Activated T-cell treated with anti-CD3 and anti-CD28 coated beads, Interleukin-2, amount 50 U/mL, for 24 hours (primary cell): ENCODE measurements around the gene HEYL.
A peak's percentile ranks its signal among the peaks of the same experiment; 100 is the strongest.

Experiments
- DNase-seq: peaks from one replicate; pipeline ENCODE4 v3.0.0-alpha.2; 2020
- H3K27ac Mint-ChIP-seq: 2 replicates; pipeline ENCODE4 v1.8.0; 2020; ENCODE audit warnings: mild to moderate bottlenecking, mixed read lengths
- H3K27me3 Mint-ChIP-seq: 2 replicates; pipeline ENCODE4 v1.8.0; 2020; ENCODE audit warnings: mixed read lengths
- H3K36me3 Mint-ChIP-seq: 2 replicates; pipeline ENCODE4 v1.8.0; 2020; ENCODE audit warnings: low read depth, mixed read lengths
- H3K4me1 Mint-ChIP-seq: 2 replicates; pipeline ENCODE4 v1.8.0; 2020; ENCODE audit warnings: low read depth, mixed read lengths
- H3K4me3 Mint-ChIP-seq: 2 replicates; pipeline ENCODE4 v1.8.0; 2020; ENCODE audit warnings: mild to moderate bottlenecking, moderate library complexity, mixed read lengths
- H3K9me3 Mint-ChIP-seq: 2 replicates; pipeline ENCODE4 v1.8.0; 2020; ENCODE audit warnings: mixed read lengths

HEYL gene

DNA sequence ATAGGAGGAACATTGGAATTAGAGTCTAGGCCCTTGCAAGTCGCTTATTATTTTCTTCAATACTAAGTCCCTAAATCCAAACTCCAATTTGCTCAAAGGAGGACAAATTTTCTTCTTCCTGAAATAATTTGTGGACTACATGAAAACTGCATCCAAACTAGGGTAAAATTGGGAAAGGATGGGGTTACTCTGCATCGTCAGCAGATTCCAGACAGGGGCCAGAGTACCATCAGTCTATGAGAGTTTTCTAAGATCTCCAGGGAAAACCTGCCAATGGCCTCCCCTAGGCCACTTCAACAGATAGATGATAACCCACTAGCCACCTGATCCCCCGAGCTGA lies 508 bp downstream of the HEYL start:
- Mint-ChIP-seq H3K27ac (no peak overlapping the region), H3K9me3 (no peaks in the 10 kb centered on the region), H3K4me1 (peaks cover 3% of the 10 kb centered on the region), H3K4me3 (peak overlapping the region; percentile 40), H3K27me3 (peaks cover 52% of the 10 kb centered on the region), H3K36me3 (no peaks in the 10 kb centered on the region)
- DNase-seq = no peak

DNA sequence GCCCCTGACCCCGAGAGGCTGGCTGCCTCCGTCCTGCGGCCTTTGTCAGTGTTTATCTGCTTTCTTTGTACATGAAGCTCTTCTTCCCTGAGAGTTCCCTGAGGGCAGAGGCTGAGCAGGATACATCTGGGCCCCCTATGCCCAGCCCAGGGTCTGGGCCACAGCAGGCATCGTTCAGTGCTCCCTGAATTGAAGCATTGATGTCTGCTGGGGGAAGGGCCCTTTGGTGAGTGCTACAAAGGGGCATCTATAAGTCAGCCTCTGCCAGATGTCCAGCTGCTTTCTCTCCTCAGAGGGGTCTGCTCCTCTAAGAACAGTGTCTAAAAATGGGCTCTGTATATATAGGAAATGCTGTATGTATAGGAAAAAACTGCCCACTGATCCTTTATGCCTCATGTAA lies 2.1 kb downstream of the HEYL start:
- DNase-seq = no peak
- Mint-ChIP-seq H3K36me3 (no peaks in the 10 kb centered on the region), H3K27me3 (peaks cover 59% of the 10 kb centered on the region), H3K9me3 (no peaks in the 10 kb centered on the region), H3K27ac (no peak overlapping the region), H3K4me3 (no peak overlapping the region), H3K4me1 (peaks cover 3% of the 10 kb centered on the region)

GRCh38 chr1:39635871-39636210 lies 3.6 kb downstream of the HEYL start:
- Mint-ChIP-seq H3K4me1 (peaks cover 16% of the 10 kb centered on the region), H3K27ac (no peak overlapping the region), H3K4me3 (no peak overlapping the region), H3K27me3 (peaks cover 59% of the 10 kb centered on the region), H3K36me3 (no peaks in the 10 kb centered on the region), H3K9me3 (no peaks in the 10 kb centered on the region)
- no peak for DNase-seq

DNA sequence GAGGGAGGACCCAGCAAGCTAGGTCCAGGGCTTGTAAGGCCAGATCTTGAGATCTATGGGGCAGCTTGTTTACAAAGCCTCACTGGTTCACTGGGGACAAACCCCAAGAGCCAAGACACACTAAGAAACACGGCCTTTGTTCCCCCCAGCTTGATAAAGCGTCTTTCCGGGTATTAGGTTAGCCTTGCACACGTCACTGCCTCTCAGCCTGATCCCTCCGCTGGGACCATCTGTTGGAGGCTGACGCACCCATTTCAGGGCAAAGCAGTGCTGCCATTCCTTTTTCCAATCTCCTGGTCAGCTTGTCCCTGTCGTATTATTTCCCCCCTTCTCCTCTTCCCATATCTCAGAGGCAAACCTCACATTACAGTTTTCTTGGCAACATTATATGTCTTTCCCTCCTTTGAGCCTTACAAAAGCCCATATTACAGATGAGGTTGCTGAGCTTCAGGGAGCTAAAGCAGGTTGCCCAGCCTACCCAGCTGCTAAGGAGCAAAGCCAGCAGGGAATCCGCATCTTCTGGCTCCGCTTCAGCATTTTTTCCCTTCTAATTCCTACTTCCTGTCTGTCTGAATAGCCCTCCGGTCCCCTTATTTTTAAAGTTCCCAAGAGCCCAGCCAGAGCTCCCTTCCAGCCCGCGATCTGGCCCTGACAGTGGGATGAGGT lies 4.1 kb downstream of the HEYL start:
- H3K27ac Mint-ChIP-seq = no peak overlapping the region
- no peaks in the 10 kb centered on the region for H3K36me3 Mint-ChIP-seq
- DNase-seq = no peak
- peaks cover 59% of the 10 kb centered on the region for H3K27me3 Mint-ChIP-seq
- H3K9me3 Mint-ChIP-seq = no peaks in the 10 kb centered on the region
- peaks cover 17% of the 10 kb centered on the region for H3K4me1 Mint-ChIP-seq
- H3K4me3 Mint-ChIP-seq = no peak overlapping the region

- Mint-ChIP-seq H3K36me3 (no peaks in the 10 kb centered on the region), H3K27me3 (peaks cover 48% of the 10 kb centered on the region), H3K9me3 (no peaks in the 10 kb centered on the region), H3K27ac (no peak overlapping the region), H3K4me3 (no peak overlapping the region), H3K4me1 (peaks cover 19% of the 10 kb centered on the region)
- DNase-seq = no peak
Observed at GRCh38 chr1:39633422-39633821, 6.0 kb downstream of the HEYL start.

- Mint-ChIP-seq H3K4me3 (no peak overlapping the region), H3K27me3 (peaks cover 43% of the 10 kb centered on the region), H3K36me3 (no peaks in the 10 kb centered on the region), H3K4me1 (peaks cover 19% of the 10 kb centered on the region), H3K27ac (no peak overlapping the region), H3K9me3 (no peaks in the 10 kb centered on the region)
- DNase-seq = no peak
Observed at GRCh38 chr1:39632682-39633417, 6.6 kb downstream of the HEYL start.

- Mint-ChIP-seq H3K27ac (no peak overlapping the region), H3K4me1 (peaks cover 19% of the 10 kb centered on the region), H3K9me3 (no peaks in the 10 kb centered on the region), H3K4me3 (no peak overlapping the region), H3K27me3 (peaks cover 37% of the 10 kb centered on the region), H3K36me3 (no peaks in the 10 kb centered on the region)
- no peak for DNase-seq
Observed at GRCh38 chr1:39632323-39632681, 7.1 kb downstream of the HEYL start.

- no peak overlapping the region for H3K4me3 Mint-ChIP-seq
- no peak for DNase-seq
- no peaks in the 10 kb centered on the region for H3K9me3 Mint-ChIP-seq
- no peaks in the 10 kb centered on the region for H3K36me3 Mint-ChIP-seq
- H3K4me1 Mint-ChIP-seq = peaks cover 19% of the 10 kb centered on the region
- peak overlapping the region; percentile 63 for H3K27ac Mint-ChIP-seq
- H3K27me3 Mint-ChIP-seq = peaks cover 31% of the 10 kb centered on the region
Observed at GRCh38 chr1:39631361-39632322, 7.8 kb downstream of the HEYL start.

DNA sequence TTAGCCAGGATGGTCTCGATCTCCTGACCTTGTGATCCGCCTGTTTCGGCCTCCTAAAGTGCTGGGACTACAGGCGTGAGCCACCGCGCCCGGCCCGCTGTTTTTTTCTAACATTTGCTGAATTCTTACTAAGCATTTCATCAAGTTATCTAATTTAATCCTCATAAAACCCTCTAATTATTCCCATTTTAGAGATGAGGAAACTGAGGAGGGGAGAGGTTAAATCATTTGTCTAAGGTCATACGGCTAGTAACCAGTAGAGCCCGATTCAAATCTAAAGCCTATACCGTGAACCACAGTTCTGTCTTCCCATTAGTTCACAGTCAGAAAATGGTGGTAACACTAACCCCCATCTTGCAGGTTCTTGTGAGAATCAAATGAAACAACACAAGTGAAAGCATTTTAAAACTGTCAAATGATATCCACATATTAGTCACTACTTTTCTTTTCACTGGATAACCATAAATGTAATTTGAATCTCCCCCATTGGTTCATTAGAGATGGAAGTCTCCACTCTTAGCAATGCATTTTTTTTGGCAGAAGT lies 10.6 kb downstream of the HEYL start:
- DNase-seq = no peak
- Mint-ChIP-seq H3K4me1 (peaks cover 19% of the 10 kb centered on the region), H3K4me3 (no peak overlapping the region), H3K9me3 (no peaks in the 10 kb centered on the region), H3K27me3 (peaks cover 11% of the 10 kb centered on the region), H3K36me3 (no peaks in the 10 kb centered on the region), H3K27ac (no peak overlapping the region)

DNA sequence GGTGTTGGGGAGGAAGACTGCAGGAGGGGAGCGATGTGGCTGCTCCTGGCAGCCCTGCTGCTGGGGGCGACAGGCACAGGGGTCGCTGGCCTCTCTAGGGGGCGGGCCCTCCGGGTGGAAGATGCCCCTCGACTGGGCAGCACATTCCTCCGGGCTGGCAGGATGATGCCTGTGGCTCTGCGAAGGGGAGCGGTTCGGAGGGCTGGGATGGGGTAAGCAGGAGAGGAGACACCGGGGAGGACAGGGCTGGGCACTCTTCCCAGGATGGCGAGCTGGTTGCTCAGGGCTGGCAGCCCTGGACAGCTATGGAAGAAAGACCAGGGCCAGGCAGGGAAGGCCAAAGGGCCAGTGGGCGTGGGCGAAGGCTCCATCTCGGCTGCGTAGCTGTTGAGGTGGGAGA lies 12.8 kb downstream of the HEYL start:
- no peak for DNase-seq
- H3K36me3 Mint-ChIP-seq = no peaks in the 10 kb centered on the region
- H3K27me3 Mint-ChIP-seq = peaks cover 4% of the 10 kb centered on the region
- peaks cover 14% of the 10 kb centered on the region for H3K4me1 Mint-ChIP-seq
- no peak overlapping the region for H3K27ac Mint-ChIP-seq
- H3K9me3 Mint-ChIP-seq = no peaks in the 10 kb centered on the region
- no peak overlapping the region for H3K4me3 Mint-ChIP-seq

- H3K4me3 Mint-ChIP-seq = no peak overlapping the region
- no peak for DNase-seq
- H3K36me3 Mint-ChIP-seq = no peaks in the 10 kb centered on the region
- H3K27ac Mint-ChIP-seq = no peak overlapping the region
- peaks cover 6% of the 10 kb centered on the region for H3K4me1 Mint-ChIP-seq
- peaks cover 4% of the 10 kb centered on the region for H3K27me3 Mint-ChIP-seq
- H3K9me3 Mint-ChIP-seq = no peaks in the 10 kb centered on the region
Observed at GRCh38 chr1:39625462-39626273, 13.8 kb downstream of the HEYL start.

DNA sequence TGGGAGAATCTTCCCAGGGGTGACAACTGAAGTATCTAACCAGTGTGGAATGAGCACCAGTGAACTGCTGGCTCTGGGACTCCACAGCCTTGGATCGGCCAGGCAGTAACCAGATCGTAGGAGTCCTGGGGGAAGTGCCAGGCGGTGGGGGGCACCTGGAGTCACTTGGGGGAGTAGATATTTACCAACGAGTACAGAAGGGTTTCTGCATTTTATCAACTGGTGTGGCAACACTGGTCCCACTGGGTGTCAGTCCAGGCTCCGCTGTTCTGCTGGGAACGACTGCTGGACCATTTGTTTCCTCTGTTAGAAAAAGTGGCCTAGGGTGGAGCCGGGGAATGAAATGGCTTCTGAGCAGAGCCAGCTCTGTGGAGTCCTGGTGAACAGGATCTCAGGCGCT lies 14.4 kb downstream of the HEYL start:
- DNase-seq = no peak
- Mint-ChIP-seq H3K36me3 (no peaks in the 10 kb centered on the region), H3K4me1 (peaks cover 6% of the 10 kb centered on the region), H3K9me3 (no peaks in the 10 kb centered on the region), H3K27me3 (peaks cover 4% of the 10 kb centered on the region), H3K27ac (no peak overlapping the region), H3K4me3 (no peak overlapping the region)

GRCh38 chr1:39623053-39623452 lies 16.4 kb downstream of the HEYL start:
- no peak overlapping the region for H3K27ac Mint-ChIP-seq
- no peaks in the 10 kb centered on the region for H3K4me1 Mint-ChIP-seq
- DNase-seq = no peak
- no peak overlapping the region for H3K4me3 Mint-ChIP-seq
- peaks cover 4% of the 10 kb centered on the region for H3K27me3 Mint-ChIP-seq
- H3K36me3 Mint-ChIP-seq = no peaks in the 10 kb centered on the region
- H3K9me3 Mint-ChIP-seq = no peaks in the 10 kb centered on the region

GRCh38 chr1:39622427-39622826 lies 17.0 kb downstream of the HEYL start:
- Mint-ChIP-seq H3K27ac (no peak overlapping the region), H3K9me3 (no peaks in the 10 kb centered on the region), H3K27me3 (peaks cover 4% of the 10 kb centered on the region), H3K4me1 (no peaks in the 10 kb centered on the region), H3K4me3 (no peak overlapping the region), H3K36me3 (no peaks in the 10 kb centered on the region)
- no peak for DNase-seq
